NCI-H524 treated with DMSO at 0.1 percent for 48 hours (cell line): Measurements from ENCODE around the gene NFIC.
"Not testable (repeated sequence)": the region's sequence is repeated elsewhere in the genome, so short reads cannot be mapped to it uniquely, and the experiment has no call there.

Experiments used
- DNase-seq: peaks from one replicate; lab custom pipeline; 2025; lab: John Stamatoyannopoulos, UW

NFIC gene

DNA sequence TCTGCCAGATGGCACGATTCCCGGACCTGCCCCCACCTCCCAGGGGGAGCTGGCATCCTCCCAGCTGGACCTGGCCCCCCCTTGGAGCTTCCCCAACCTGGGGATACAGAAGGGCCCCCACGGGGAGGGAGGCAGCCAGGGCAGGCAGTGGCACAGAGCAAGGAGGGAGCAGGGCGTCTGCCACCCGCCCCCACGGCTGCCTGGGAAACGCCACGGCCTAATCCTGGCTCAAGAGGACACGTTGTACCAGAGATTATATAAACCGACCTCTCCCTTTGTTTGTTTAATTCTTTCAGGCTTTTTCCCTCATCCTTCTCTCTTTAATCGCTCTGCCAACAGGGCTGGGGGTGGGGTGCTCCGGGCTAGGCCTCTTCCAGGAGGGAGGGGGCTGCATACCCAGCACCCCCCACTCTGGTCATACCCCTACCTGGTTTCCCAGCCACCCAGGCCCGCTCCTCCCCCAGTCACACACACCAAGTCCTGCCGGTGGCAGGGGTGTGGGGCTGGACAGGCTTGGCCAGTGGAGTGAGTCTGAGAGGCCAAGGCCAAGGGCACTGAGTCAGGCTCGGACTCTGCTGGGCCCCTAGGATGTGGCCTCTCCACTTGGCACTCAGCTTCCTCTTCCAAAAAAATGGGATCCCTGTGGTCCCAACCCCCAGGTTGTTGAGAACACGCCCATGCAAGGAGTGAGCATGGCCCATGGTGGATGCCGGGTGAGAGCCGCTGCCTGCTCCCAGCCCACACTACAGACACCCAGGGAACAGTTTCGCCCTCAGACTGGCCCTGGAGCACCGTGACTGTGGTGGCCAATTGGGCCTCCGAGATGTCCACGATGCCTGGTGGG is 29.5 kb upstream of the NFIC start:
- peak; percentile 96 for DNase-seq

DNA sequence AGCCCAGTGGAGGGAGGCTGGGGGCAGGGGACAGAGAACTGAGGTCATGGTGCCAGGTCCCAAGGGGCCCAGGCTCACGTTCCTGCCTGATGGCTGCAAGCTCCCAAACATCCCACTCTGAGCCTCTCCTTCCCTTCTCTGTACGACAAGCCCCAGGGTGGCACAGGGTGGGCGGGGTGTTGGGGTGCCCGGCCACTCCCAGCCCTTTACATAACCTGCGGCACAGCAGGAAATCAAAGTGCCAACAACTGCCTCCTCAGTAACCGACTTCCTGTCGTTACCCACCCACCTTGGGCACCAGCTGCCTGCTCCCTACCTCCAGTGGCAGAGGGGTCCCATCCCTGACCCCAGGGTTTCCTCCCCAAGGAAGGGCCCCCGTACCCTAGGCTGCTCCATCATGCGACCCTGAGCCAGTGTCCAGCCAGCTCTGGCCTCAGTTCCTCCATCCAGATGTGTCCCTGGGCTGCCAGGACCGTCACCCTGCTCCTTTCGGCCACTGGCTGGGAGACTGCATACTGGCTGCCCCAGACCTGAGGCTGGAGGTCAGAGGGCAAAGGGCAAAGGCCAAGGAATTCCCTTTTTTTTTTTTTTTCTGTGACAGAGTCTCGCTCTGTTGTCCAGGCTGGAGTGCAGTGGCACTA is 27.7 kb upstream of the NFIC start:
- DNase-seq, result no peak

DNA sequence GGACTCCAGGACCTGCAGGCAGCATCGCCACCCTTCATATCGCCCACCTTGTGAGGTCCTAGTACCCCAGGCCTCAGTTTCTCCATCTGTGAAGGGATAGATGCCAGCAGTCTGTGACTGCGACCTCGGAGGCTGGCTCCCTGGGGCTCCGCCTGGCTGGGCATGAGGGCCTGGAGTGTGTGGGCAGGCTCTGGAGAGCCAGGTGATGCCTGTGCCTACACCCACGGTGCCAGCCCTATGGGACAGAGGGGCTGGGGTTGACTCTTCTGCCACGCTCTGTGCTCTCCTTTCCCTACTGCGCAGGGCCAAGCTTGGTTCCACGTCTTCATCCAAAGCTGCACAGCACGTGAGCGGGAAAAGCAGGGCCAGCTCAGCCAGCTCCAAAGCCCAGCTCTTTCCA is 26.0 kb upstream of the NFIC start:
- no peak for DNase-seq

DNA sequence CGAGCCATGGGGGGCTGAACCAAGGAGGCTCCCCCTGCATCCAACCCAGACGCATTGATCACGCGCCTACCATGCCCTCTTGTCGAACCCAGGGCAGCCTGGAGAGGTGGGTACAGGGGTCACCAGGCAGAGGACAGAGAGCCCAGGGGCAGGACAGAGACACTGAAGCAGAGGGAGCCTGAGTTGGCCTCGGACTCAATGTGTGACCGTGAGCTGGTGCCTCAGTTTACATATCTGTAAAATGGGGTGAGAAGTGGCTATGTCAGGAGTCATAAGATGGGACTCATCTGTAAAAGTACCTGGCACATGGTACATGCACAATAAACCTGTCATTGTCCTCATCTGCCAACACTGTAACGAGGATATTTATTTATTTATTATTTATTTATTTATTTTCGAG is 24.1 kb upstream of the NFIC start:
- DNase-seq, result no peak

DNA sequence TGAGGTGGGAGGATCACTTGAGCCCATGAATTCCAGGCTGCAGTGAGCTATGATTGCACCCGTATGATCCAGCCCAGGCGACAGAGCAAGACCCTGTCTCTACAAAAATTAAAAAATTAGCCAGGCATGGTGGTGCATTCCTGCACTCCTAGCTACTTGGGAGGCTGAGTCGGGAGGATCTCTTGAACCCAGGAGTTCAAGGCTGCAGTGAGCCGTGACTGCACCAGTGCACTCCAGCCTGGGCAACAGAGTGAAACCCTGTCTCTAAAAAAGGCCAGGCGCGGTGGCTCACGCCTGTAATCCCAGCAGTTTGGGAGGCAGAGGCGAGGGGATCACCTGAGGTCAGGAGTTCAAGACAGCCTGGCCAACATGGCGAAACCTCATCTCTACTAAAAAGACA is 23.4 kb upstream of the NFIC start:
- not testable (repeated sequence) for DNase-seq

DNA sequence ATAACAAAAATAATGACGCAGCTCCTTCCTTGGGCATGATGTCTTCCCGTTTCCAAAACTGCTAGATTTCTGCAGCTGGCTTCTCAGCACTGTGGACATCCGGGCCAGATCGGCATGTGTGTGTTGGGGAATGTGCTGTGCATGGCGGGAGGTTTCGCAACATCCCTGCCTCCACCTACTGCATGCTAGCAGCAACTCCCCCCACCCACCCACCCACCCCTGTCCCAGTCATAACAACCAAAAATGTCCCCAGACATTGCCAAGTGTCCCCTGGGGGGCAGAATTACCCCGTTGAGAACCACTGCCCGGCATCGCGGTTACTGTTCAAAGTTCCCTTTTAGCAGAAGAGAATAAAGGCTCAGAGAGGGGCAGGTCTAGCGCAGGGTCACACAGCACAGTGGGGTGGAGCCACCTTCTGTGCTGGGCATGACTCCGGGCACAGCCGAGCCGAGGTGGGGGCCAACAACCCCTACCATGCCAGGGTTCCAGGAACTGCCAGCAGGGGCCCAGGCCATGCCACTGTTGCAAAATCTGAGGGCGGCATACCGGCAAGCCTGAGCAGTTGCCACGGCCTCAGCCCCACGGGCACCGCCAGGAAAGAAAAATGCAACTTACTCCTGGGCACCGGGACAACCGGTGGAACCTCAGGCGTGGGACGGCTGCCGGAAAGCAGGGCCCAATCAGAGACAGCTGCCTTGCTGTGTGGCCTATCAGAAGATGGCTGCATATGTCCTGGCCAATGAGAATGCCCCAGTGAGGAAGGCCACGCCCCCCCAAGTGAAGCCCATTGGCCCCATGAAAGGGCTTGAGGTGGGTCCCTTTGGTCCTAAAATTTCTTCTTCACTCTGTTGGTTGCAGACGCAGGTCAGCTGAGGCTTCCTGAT is 22.5 kb upstream of the NFIC start:
- peak; percentile 44 for DNase-seq

DNA sequence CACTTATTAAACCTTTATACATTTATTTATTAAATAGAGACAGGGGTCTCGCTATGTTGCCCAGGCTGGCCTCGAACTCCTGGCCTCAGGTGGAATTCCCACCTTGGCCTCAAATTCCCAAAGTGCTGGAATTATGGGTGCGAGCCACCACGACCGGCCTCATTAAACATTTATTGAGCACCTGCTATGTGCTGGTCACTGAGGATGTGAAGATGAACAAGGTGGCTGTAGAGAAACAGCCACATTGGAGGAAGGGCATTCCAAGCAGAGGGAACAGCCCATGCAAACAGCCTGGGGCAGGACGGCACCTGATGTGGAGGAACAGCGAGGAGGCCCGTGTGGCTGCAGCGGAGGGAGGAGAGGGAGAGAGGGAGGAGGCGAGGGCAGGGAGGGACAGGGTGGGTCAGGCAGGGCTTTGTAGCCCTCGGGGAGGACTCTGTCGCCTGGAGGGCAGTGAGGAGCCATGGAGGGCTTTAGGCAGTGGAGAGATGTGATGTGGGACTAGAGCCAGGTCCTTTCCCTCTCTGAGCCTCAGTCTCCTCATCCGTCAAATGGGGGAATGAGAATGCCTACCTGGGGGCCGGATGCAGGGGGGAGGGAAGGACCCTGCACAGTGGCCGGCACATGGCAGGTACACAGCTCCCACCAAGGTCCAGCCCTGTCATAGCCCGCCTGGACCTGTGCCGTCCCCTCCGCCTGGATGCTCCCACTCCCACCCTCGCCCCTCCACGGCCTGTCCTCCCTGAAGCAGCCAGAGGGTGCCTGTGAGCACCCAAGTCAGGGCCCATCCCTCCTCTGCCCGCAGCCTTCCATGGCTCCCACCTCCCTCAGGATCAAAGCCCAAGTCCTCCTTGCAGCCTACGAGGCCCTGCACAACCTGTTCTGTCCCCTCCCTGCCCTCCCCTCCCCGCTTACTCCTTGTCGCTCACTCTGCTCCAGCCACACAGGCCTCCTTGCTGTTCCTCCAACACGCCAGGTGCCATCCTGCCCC is 21.5 kb upstream of the NFIC start:
- no peak for DNase-seq

DNA sequence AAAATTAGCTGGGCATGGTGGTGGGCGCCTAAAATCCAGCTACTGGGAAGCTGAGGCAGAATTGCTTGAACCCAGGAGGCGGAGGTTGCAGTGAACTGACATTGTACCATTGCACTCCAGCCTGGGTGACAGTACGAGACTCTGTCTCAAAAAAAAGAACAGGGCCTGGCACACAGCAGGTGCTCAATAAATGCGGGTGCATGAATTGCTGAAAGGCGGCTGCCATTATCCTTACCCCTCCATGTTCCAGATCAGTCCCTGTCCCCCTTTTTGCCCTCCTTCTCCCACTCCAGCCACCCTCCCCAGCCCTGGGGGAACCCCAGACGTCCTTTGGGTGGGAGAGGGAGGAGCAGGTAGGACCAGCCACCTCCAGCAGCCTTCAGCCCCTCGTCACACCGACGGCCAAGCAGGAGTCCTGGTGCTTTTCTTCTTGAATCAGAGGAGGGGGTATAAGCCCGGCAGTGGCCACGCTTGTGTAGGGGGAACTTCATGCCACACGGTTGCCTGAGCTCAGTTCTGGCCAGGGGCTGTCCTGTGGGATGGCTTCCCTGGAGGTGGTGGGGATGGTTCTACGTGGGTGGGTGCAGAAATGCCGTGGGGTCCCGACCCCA is 20.4 kb upstream of the NFIC start:
- no peak for DNase-seq

DNA sequence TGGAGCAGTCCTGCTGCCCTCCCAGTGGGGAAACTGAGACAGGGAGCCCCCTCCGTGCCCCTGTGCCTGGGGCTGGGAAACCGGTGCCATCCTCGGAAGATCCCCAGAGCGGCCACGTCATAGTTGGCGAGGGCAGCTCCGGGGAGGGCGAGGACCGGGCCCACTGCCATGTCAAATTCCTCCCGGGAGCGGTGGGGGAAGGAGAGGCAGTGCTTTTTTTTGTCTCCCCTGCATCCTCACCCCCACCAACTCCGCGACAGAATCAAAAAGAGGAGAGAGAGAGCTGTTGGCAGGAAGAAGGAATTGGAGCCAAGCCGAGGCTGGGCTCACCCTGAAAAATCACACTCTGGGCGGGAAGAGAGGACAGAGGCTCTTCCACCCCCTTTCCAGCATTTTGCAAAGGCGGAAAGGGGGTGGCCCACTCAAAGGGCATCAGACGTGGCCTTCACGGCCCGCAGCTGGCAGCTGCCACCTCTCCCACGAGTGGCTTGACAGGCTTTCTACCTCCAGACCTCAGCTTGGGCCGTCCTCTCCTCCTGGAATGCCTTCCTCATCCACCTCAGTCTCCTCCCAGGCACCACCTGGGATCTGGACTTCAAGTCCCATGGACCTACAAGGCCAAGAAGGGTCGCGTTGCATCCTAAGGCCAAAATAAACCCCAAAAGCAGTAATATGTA is 19.6 kb upstream of the NFIC start:
- DNase-seq, result no peak

DNA sequence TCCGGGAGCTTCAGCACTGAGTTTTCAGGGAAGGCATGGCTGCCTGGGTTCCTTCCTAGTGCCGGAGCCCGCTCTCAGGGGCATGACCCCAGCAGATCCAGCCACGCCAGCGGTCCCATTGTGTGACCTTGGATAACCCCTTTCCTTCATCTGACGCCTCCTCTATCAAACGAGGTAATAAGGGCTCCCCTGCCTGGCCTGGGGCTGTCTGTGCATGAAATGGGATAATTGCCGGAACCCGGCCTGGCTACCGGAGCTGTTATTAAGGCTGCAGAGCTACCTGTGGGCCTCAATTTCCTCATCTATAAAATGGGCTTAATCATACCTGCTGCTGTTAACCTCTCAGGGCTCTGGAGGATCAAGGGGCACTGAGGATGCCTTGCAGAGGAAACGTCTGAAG is 18.3 kb upstream of the NFIC start:
- no peak for DNase-seq

DNA sequence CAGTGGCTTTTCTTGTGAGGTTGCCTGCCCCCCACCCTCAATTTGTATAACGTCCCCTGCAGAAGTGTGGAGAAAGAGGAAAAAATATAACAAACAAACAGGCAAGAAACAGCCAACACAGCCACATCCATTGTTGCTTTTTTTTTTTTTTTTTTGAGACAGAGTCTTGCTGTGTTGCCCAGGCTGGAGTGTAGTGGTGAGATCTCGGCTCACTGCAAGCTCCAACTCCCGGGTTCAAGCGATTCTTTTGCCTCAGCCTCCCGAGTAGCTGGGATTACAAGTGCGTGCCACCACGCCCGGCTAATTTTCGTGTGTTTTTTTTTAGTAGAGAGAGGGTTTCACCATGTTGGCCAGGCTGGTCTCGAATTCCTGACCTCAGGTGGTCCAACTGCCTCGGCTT is 17.9 kb upstream of the NFIC start:
- not testable (repeated sequence) for DNase-seq

DNA sequence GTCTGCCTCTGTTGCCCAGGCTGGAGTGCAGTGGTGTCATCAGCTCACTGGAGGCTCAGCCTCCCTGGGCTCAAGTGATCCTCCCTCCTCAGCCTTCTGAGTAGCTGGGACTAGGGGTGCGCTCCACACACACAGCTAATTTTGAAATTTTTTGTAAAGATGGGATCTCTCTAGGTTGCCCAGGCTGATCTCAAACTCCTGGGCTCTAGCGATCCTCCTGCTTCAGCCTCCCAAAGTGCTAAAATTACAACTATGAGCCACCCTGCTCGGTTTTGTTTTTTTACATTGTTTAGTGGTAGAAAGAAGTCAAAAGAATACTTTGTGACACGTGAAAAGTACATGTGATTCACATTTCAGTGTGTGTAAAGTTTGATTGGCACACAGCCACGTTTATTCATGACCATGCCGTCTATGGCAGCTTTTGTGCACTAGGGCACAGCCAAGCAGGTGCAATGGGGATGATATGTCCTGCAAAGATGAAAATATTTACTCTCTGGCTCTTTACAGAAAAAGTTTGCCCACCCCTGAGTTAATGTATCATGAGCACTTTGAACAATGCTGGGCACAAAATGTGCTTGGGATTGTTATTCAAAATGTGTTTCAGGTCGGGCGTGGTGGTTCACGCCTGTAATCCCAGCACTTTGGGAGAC is 16.2 kb upstream of the NFIC start:
- DNase-seq, result no peak

DNA sequence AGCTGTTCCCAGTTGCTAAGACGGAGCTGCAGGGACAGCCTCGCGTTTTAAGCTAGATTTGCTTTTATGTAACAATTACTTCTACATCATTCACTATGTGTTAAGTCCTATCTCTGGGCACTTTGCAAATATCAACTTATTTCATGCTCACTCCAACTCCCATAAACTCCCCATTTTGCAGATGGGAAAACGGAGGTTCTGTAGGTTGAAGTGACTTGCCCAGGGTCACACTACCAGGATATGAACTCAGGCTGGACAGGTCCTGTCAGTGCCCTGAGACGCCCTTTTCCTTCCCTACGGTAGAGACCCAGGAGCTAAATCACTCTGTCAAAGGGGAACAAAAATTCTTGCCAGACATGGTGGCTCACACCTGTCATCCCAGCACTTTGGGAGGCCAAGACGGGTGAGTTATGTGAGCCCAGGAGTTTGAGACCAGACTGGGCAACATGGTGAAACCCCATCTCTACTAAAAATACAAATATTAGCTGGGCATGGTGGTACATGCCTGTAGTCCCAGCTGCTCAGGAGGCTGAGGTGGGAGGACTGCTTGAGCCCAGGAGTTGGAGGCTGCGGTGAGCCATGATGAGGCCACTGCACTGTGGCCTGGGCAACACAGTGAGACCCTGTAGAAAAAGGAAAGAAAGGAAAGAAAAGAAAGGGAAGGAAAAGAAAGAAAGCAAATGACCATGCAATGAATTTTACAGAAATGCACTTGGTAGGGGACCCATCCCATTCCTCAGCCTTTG is 14.5 kb upstream of the NFIC start:
- DNase-seq, result no peak

DNA sequence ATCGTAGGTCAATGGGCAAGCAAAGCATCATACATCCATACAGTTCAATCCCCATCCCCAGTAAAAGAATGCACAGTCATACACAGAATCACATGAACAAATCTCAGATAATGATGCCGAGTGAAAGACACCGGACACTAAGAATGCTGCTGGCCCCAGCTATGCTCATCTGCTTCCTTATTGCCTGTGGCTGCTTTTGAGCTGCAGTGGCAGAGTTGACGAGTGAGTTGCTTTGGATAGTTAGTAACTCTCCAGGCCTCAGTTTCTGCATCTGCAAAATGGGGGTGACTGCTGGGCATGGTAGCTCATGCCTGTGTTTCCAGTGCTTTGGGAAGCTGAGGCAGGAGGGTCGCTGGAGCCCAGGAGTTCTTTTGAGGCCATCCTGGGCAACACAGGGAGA is 12.9 kb upstream of the NFIC start:
- DNase-seq, result no peak

DNA sequence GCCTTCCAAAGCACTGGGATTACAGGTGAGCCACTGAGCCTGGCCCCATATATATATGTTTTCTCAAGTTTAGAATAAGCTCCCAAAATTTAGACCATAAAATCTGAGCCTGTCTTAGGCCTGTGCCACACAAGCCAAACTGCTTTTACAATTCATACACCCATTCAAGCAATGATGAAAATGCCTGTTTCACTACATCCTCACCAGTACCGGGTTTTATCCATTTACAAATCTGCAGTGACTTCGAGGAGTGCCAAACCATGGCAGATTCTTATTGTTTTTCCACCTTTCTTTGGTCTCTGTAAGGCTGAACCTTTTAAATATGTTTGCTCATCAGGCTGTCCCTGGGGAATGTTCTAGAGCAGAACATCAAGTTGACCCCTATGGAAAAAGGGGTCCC is 9.6 kb upstream of the NFIC start:
- no peak for DNase-seq

DNA sequence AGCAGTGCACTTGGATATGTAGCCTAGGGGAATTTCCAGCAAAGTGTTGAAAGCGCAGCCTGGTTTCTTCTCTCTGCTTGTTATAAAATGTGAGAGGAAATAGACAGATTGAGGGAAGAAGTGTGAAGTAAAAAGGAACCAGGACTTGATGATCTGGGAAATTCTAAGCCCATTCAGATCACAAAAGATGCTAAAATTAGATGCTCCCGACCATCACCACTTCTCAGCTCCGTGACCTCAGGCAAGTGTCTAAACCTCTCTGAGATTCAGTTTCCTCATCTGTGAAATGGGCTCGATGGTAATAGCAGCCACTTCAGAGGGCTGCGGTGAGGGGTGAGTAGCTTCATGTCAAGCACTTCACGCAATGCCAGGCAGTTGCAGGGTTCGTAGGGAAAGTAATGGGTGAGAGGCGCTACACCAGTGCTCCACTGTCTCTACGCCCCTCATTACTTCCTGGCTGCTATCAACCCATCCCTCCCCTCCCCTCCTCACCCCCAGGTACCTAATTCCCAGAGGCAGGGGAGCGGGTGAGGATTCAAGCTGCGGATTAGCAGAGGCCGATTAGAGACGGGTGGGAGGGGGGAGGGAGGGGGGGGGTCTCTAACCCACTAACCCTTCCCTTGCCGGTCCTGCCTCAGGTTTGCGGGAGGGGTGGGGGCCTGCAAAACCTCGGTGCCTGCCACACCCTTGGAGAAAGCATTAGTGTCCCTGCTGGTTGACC is 9.0 kb upstream of the NFIC start:
- no peak for DNase-seq

DNA sequence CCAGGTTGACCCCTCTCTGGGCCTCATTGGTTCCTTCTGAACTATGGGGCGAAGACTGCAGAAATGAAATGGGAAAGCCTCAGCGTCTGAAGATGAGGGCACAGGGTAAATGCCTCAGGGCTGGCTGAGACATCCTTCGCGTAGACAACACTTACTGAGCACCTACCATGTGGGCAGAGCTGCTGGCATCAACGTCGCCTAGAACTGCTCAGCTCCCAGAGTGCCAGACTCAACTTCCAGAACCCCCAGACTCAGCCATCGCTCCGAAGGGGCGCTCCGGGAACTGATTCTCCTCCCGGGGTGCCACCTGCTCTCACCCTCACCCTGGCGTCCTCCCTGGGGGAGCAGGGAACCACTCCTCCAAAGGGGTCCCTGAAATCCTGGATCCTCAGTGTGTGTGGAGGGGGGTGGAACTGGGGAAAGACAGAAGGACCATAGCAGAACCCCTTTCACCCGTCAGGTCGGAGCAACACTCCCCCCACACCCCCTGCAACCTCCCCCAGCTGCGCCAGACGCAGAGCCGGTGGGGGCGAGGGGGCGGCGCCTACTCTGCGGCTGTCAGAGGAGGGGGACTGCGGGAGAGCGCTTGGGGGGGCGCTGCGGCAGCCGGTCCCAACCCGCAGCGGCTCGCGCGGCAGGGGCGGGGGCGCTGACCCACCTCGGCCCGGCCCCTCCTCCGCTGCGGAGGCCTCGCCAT is 8.2 kb upstream of the NFIC start:
- DNase-seq, result no peak

DNA sequence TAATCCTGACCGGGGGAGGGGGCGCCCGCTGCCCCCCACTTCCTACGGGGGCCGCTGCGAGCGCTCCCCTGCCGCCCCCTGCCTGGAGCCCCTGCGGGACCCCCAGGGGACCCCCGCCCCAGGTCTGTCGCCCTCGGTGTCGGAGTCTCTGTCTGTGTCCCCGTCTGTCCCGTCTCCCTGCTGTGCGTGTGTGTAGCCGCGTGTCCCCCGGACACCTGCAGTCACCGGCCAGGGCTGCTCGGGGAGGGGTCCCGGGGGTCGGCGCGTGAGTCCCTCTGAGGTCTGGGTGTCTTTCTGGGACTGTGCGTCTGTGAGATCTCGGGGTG is 7.7 kb upstream of the NFIC start:
- DNase-seq, result no peak
